Stomach smooth muscle (tissue), 2 donors: ENCODE measurements around the gene NUTF2.
"Not testable (repeated sequence)": the region's sequence is repeated elsewhere in the genome, so short reads cannot be mapped to it uniquely, and the experiment has no call there.

ENCODE experiments used
- H3K27ac ChIP-seq: one replicate; pipeline ENCODE4 v1.7.0; 2013; ENCODE audit warnings: mild to moderate bottlenecking, low read length, inconsistent platforms
- H3K27me3 ChIP-seq, 2 donors: one replicate each; pipeline ENCODE4 v1.7.0; 2013; ENCODE audit warnings: low read length in 2 of 2; ENCODE audit not compliant: insufficient read depth in 2 of 2, control insufficient read depth in 1 of 2
- H3K36me3 ChIP-seq, 2 donors: one replicate each; pipeline ENCODE4 v1.7.0; 2013; ENCODE audit warnings: low read length in 2 of 2; ENCODE audit not compliant: control insufficient read depth in 2 of 2, insufficient read depth in 2 of 2
- H3K4me1 ChIP-seq: one replicate; pipeline ENCODE4 v1.7.0; 2013; ENCODE audit warnings: low read length; ENCODE audit not compliant: control insufficient read depth, insufficient read depth
- H3K4me3 ChIP-seq, 2 donors: one replicate each; pipeline ENCODE4 v1.7.0; 2013; ENCODE audit warnings: low read length in 2 of 2
- H3K9ac ChIP-seq, 2 donors: one replicate each; pipeline ENCODE4 v1.7.0; 2013; ENCODE audit warnings: low read length in 2 of 2, mild to moderate bottlenecking in 1 of 2
- H3K9me3 ChIP-seq, 2 donors: one replicate each; pipeline ENCODE4 v1.7.0; 2013; ENCODE audit warnings: low read length in 2 of 2; ENCODE audit not compliant: control insufficient read depth in 2 of 2
- donor health status: healthy.
- donor health status: Pancreatic carcinoma.

The NUTF2 gene

DNA sequence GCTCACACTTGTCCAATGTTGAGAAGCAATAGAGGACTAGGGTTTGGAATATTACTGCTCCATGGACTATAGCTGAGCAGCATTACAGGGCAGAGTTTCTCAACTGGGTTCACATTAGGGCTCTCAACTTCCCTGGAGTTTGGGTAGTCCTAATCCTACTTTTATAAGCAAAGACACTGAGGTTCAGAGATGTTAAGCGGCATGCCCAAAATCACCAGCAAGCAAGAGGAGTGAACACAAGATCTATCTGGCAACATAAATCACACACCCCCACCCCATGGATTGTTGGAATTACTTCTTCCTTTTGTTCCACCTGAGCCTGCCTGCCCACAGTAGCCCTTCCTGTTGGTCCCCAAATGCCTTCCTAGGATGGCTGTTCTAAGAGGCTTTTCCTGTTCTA is 34.8 kb upstream of the NUTF2 start:
- H3K27ac ChIP-seq, result no peak overlapping the region
- no peak overlapping the region for H3K4me3 ChIP-seq
- H3K36me3 ChIP-seq, result no peaks in the 10 kb centered on the region
- H3K9me3 ChIP-seq, result no peaks in the 10 kb centered on the region
- no peaks in the 10 kb centered on the region for H3K27me3 ChIP-seq
- H3K4me1 ChIP-seq, result peaks cover 7% of the 10 kb centered on the region
- H3K9ac ChIP-seq, result no peak overlapping the region

DNA sequence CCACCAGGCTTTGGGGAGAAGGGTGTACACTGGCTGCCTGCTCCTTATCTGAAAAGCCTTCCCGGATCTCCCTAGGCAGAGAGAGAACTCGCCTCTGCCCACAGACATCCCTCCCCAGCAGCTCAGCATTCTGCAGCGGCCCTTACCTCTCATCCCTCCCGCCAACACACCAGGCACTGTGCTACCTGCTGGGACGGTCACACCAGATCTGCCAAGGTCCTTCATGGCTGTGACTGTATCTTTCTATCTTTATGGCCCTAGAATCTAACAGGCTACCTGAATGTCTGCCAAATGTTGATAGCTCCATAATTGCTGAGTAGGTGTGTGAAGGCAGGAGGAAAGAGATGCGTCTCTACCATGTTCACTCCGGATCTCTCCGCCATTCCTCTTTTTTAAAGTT is 32.2 kb upstream of the NUTF2 start:
- no peaks in the 10 kb centered on the region for H3K27me3 ChIP-seq
- H3K27ac ChIP-seq, result no peak overlapping the region
- H3K36me3 ChIP-seq, result no peaks in the 10 kb centered on the region
- H3K4me1 ChIP-seq, result no peaks in the 10 kb centered on the region
- no peak overlapping the region for H3K9ac ChIP-seq
- no peaks in the 10 kb centered on the region for H3K9me3 ChIP-seq
- H3K4me3 ChIP-seq, result no peak overlapping the region

- H3K4me3 ChIP-seq, result no peak overlapping the region
- H3K27ac ChIP-seq, result no peak overlapping the region
- no peaks in the 10 kb centered on the region for H3K9me3 ChIP-seq
- no peaks in the 10 kb centered on the region for H3K36me3 ChIP-seq
- H3K4me1 ChIP-seq, result no peaks in the 10 kb centered on the region
- no peak overlapping the region for H3K9ac ChIP-seq
- no peaks in the 10 kb centered on the region for H3K27me3 ChIP-seq
These were observed 26.0 kb upstream of the NUTF2 start for GRCh38 chr16:67820608-67821259.

DNA sequence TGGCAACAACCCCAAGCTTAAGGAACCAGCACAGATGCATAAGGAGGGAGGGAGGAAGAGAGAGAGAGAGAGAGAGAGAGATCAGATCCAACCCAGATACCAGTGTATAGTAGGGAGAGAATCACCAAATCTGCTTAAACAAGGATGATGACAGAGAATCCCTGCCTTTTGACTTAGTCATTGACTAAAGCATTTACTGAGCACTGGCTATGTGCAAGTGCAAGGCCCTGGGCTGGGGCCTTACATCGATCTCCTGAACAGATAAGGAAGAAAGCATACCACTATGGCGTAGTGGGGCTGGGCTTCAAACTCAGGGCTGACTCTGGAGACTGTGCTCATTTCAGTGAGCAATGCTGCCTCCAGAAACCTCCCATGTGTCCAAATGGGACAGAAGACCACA is 24.2 kb upstream of the NUTF2 start:
- Histone ChIP-seq H3K9me3 (no peaks in the 10 kb centered on the region), H3K27ac (no peak overlapping the region), H3K4me3 (no peak overlapping the region), H3K4me1 (no peaks in the 10 kb centered on the region), H3K9ac (no peak overlapping the region), H3K36me3 (peaks cover 5 to 7% of the 10 kb centered on the region in 2 donors), H3K27me3 (no peaks in the 10 kb centered on the region)

DNA sequence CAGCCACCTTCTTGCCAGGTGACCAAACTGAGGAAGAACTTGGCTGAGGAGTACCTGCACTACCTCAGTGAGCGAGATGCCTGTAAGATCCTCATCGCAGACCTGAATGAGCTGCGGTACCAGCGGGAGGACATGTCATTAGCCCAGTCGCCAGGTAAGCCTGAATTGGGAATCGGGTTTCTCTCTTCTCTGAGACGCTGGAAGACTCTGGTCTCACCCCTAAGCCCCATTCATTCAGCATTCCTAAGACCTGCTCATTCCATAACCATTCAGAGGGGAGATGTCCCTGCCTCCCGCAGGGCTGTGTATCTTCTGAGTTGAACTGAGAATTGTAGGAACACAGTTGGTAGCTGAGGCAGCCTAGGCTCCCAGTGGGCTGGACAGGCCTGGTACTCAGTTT is 21.6 kb upstream of the NUTF2 start:
- H3K27me3 ChIP-seq, result no peaks in the 10 kb centered on the region
- H3K9me3 ChIP-seq, result no peaks in the 10 kb centered on the region
- H3K27ac ChIP-seq, result no peak overlapping the region
- no peaks in the 10 kb centered on the region for H3K4me1 ChIP-seq
- H3K4me3 ChIP-seq, result no peak overlapping the region
- H3K9ac ChIP-seq, result no peak overlapping the region
- H3K36me3 ChIP-seq, result peaks cover 13 to 27% of the 10 kb centered on the region in 2 donors

DNA sequence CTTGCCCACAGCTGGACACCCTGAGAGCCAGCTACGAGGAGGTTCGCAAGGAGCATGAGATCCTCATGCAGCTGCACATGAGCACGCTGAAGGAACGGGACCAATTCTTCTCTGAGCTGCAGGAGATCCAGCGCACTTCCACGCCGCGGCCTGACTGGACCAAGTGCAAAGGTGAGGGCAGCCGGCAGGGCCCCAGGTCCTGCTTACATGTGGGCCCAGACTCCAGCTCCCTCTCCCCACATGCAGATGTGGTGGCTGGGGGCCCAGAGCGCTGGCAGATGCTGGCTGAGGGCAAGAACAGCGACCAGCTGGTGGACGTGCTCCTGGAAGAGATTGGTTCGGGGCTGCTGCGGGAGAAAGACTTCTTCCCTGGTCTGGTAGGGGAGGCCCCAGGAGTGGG is 20.8 kb upstream of the NUTF2 start:
- H3K36me3 ChIP-seq, result peaks cover 21 to 33% of the 10 kb centered on the region in 2 donors
- H3K27me3 ChIP-seq, result no peaks in the 10 kb centered on the region
- H3K9ac ChIP-seq, result no peak overlapping the region
- no peak overlapping the region for H3K27ac ChIP-seq
- no peaks in the 10 kb centered on the region for H3K9me3 ChIP-seq
- H3K4me1 ChIP-seq, result no peaks in the 10 kb centered on the region
- H3K4me3 ChIP-seq, result no peak overlapping the region

- Histone ChIP-seq H3K27ac (no peak overlapping the region), H3K4me3 (no peak overlapping the region), H3K9me3 (no peaks in the 10 kb centered on the region), H3K9ac (no peak overlapping the region), H3K36me3 (peaks cover 28 to 47% of the 10 kb centered on the region in 2 donors), H3K4me1 (peaks cover 13% of the 10 kb centered on the region), H3K27me3 (no peaks in the 10 kb centered on the region)
These were observed 18.1 kb upstream of the NUTF2 start for GRCh38 chr16:67828651-67829050.

GRCh38 chr16:67833030-67833414 is 13.7 kb upstream of the NUTF2 start:
- peak overlapping the region; percentile 90 to 94 for H3K9ac ChIP-seq
- H3K27me3 ChIP-seq, result no peaks in the 10 kb centered on the region
- H3K27ac ChIP-seq, result peak overlapping the region; percentile 1
- H3K4me1 ChIP-seq, result peaks cover 19% of the 10 kb centered on the region
- H3K9me3 ChIP-seq, result no peaks in the 10 kb centered on the region
- peaks cover 23 to 38% of the 10 kb centered on the region in 2 donors for H3K36me3 ChIP-seq
- H3K4me3 ChIP-seq, result peak overlapping the region; percentile 86 to 88

- H3K27me3 ChIP-seq, result no peaks in the 10 kb centered on the region
- H3K27ac ChIP-seq, result peak overlapping the region; percentile 1
These were observed 13.1 kb upstream of the NUTF2 start for GRCh38 chr16:67833415-67834241.

GRCh38 chr16:67834242-67834614 is 12.5 kb upstream of the NUTF2 start:
- peak overlapping the region; percentile 1 for H3K27ac ChIP-seq
- no peaks in the 10 kb centered on the region for H3K9me3 ChIP-seq
- peaks cover 19% of the 10 kb centered on the region for H3K4me1 ChIP-seq
- H3K9ac ChIP-seq, result peak overlapping the region; percentile 90 to 94
- peak overlapping the region; percentile 86 to 88 for H3K4me3 ChIP-seq
- H3K27me3 ChIP-seq, result no peaks in the 10 kb centered on the region
- H3K36me3 ChIP-seq, result peaks cover 20 to 29% of the 10 kb centered on the region in 2 donors

More at GRCh38 chr16:67833415-67834241, 13.1 kb upstream of the NUTF2 start:
- H3K9me3 ChIP-seq, result no peaks in the 10 kb centered on the region
- peaks cover 19% of the 10 kb centered on the region for H3K4me1 ChIP-seq
- peaks cover 23 to 35% of the 10 kb centered on the region in 2 donors for H3K36me3 ChIP-seq
- H3K4me3 ChIP-seq, result peak overlapping the region; percentile 86 to 88
- peak overlapping the region; percentile 90 to 94 for H3K9ac ChIP-seq

DNA sequence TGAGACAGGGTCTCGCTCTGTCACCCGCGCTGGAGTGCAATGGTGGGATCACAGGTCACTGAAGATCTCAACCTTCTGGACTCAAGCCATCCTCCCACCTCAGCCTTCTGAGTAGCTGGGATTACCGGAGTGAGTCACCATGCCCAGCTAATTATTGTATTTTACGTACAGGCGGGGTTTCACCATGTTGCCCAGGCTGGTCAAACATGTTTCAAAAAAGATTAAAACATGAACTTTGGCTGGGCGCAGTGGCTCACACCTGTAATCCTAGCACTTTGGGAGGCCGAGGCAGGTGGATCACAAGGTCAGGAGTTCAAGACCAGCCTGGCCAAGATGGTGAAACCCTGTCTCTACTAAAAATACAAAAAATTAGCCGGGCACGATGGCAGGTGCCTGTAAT is 9.5 kb upstream of the NUTF2 start:
- not testable (repeated sequence) for H3K27ac ChIP-seq, H3K36me3 ChIP-seq, H3K27me3 ChIP-seq, H3K4me3 ChIP-seq, H3K9me3 ChIP-seq, H3K9ac ChIP-seq
- H3K4me1 ChIP-seq, result peaks cover 25% of the 10 kb centered on the region
